Measurements from ENCODE around the gene STRADA. TPM values are rescaled to one million over a fixed set of nuclear protein-coding genes. Genes with fewer than 3 reads are reported as not detected.

STRADA gene
- total and polyA plus RNA-seq, 7 experiments from 2014 or later = 19.9 to 69.7 (median 54.0) TPM

DNA sequence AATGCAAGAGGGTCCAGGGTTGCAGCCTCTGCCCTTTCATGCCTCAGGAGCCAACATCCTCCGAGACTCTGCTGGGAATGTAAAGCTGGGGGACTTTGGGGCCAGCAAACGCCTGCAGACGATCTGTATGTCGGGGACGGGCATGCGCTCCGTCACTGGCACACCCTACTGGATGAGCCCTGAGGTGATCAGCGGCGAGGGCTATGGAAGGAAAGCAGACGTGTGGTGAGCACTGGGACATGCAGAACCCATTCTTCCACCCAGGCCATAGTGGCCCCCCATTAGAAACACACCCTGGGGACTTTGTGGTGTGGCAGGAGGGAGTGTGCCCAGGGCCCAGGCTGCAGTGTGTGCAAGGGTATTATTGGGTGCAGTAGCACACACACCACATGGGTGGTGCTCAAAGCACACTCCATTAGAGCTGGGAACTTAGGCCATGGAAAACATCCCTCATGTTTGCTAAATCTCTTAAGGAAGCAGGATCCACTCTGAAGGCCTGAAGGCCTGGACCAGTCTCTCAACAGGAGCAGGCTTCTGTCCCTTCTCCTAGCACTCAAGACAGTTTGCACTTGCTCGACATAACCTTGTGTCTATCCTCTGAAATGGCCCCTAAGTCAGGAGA is 49.3 kb downstream of the STRADA start:
- no peak for ATAC-seq
- peaks cover 35 to 56% (median 50%) of the 10 kb centered on the region in 7 donors for H3K4me1 Mint-ChIP-seq
- H3K27me3 Mint-ChIP-seq = no peaks in the 10 kb centered on the region
- DNase-seq = no peak
- Histone ChIP-seq H3K4me1 (ENCODE audit: control insufficient read depth in 2 of 2, insufficient read depth in 2 of 2, low read length in 2 of 2) (peaks cover 30 to 39% of the 10 kb centered on the region in 2 donors), H3K36me3 (ENCODE audit: control insufficient read depth in 2 of 3, insufficient read depth in 3 of 3, low read length in 3 of 3) (peaks cover 6 to 74% (median 22%) of the 10 kb centered on the region in 3 experiments), H3K9me3 (ENCODE audit: control insufficient read depth in 2 of 3, low read length in 3 of 3) (no peaks in the 10 kb centered on the region), H3K27ac (ENCODE audit: low read depth, low read length) (no peak overlapping the region), H3K4me3 (ENCODE audit: low read length) (no peak overlapping the region), H3K27me3 (ENCODE audit: control insufficient read depth in 2 of 2, insufficient read depth in 2 of 2, low read length in 2 of 2) (no peaks in the 10 kb centered on the region)
- intact Hi-C loops (cut with micrococcal nuclease) = no loop called here
- H3K4me3 Mint-ChIP-seq = peak overlapping the region in 4 of 10 donors; percentile 21 to 83 (median 46)
- POLR2A ChIA-PET = interaction anchor here (3.6 to 7.5 kb wide), 7 partner anchors 6 to 82 kb away, joined by 32 to 810 read pairs (median 82); partner anchors contain the start of genes CCDC47, DDX42 and MAP3K3
- H3K27ac Mint-ChIP-seq = peak overlapping the region; percentile 29 to 99 (median 84)
- peaks cover 0 to 5% (median 0%) of the 10 kb centered on the region in 11 donors for H3K9me3 Mint-ChIP-seq
- CTCF ChIA-PET = interaction anchor here (7.8 kb wide), 1 partner anchor 18 kb away, joined by 198 read pairs; no protein-coding TSS in a partner anchor
- peaks cover 3 to 39% (median 16%) of the 10 kb centered on the region in 5 donors for H3K36me3 Mint-ChIP-seq

DNA sequence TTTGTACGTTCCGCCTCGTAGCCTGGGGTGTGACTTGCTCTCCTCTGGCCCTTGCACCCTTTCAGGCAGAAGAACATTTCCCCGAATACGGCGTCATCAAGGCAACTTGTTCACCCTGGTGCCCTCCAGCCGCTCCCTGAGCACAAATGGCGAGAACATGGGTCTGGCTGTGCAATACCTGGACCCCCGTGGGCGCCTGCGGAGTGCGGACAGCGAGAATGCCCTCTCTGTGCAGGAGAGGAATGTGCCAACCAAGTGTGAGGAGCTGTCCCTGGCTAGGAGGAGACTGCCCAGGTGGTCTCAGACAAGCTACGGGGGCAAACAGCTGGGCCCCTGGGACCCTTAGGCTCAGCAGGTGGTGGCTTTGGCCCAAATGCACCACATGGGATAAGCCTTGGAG is 52.1 kb downstream of the STRADA start:
- Histone ChIP-seq H3K4me1 (ENCODE audit: control insufficient read depth in 2 of 2, insufficient read depth in 2 of 2, low read length in 2 of 2) (peaks cover 2 to 11% of the 10 kb centered on the region in 2 donors), H3K27ac (ENCODE audit: low read depth, low read length) (no peak overlapping the region), H3K4me3 (ENCODE audit: low read length) (no peak overlapping the region), H3K27me3 (ENCODE audit: control insufficient read depth in 2 of 2, insufficient read depth in 2 of 2, low read length in 2 of 2) (no peaks in the 10 kb centered on the region), H3K36me3 (ENCODE audit: control insufficient read depth in 2 of 3, insufficient read depth in 3 of 3, low read length in 3 of 3) (peaks cover 0 to 81% (median 20%) of the 10 kb centered on the region in 3 experiments), H3K9me3 (ENCODE audit: control insufficient read depth in 2 of 3, low read length in 3 of 3) (no peaks in the 10 kb centered on the region)
- Mint-ChIP-seq H3K27me3 (no peaks in the 10 kb centered on the region), H3K4me1 (peaks cover 8 to 28% (median 25%) of the 10 kb centered on the region in 7 donors), H3K36me3 (peaks cover 3 to 37% (median 14%) of the 10 kb centered on the region in 5 donors), H3K4me3 (no peak overlapping the region), H3K27ac (no peak overlapping the region), H3K9me3 (peaks cover 0 to 3% (median 0%) of the 10 kb centered on the region in 11 donors)
- CTCF ChIA-PET = no interaction called here
- intact Hi-C loops (cut with micrococcal nuclease) = no loop called here
- DNase-seq = no peak
- POLR2A ChIA-PET = interaction anchor here (0.6 to 1.9 kb wide), 2 partner anchors 9 to 331 kb away, joined by 5 read pairs; partner anchors contain the start of gene ICAM2
- ATAC-seq = no peak

DNA sequence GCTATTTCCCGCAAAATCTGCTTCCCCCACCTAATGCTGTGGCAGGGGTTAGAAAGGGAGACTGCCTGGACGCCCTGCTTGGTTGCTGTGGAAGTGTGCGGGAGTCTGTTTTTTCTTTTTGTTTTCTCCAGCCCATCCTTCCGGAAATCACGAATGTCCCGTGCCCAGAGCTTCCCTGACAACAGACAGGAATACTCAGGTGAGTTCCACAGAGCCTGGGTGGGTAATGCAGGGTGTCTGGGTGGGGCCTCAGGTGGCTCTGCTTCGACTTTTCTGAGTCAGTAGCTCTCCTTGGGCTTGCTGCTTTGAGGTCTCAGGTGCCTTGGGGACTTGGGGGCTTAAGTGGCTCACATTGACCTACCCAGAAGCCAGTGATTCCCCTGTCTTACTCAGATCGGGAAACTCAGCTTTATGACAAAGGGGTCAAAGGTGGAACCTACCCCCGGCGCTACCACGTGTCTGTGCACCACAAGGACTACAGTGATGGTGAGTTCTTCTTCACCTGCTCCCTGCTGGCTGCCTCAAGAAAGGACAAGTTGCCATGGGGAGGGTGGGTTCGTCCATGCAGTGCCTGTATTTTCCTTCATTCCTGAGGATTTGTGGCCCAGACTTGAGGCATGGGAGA is 53.1 kb downstream of the STRADA start:
- H3K27me3 ChIP-seq (ENCODE audit: control insufficient read depth in 2 of 2, insufficient read depth in 2 of 2, low read length in 2 of 2) = no peaks in the 10 kb centered on the region
- no peak for DNase-seq
- H3K27ac Mint-ChIP-seq = peak overlapping the region in 3 of 9 donors; percentile 10 to 28 (median 24)

DNA sequence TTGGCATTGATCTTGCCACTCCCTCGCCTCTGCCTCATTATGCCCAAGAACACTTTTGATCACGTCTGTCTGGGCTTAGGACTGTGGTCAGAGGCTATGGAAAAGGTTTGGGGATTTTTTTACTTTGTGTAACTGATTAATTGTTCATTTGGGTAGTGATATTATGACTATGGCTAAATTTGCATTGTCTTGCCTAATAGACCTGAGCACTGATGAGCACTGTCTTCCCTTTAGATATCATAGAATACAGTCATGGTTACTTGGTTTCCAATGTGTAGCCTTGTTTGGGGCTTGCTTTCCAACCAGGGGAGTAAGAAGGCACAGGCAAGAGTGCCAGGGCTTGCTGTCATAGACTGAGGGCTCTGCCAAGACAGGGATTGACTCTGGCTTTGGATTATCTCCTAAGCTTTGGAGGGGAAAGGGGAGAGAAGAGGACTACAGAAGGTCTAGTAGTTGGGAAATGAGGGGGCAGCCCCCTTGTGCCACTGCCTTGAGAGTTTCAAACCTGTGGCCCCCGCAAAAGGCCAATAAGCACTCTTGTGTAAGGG is 55.4 kb downstream of the STRADA start:
- ChIA-PET CTCF (interaction anchor here (2.5 kb wide), 1 partner anchor 25 kb away, joined by 10 read pairs; no protein-coding TSS in a partner anchor), POLR2A (interaction anchor here (0.7 to 4.8 kb wide), 3 partner anchors 10 to 21 kb away, joined by 3 to 39 read pairs (median 3); no protein-coding TSS in a partner anchor)
- Histone ChIP-seq H3K36me3 (ENCODE audit: control insufficient read depth in 2 of 3, insufficient read depth in 3 of 3, low read length in 3 of 3) (peaks cover 13 to 77% (median 17%) of the 10 kb centered on the region in 3 experiments), H3K27me3 (ENCODE audit: control insufficient read depth in 2 of 2, insufficient read depth in 2 of 2, low read length in 2 of 2) (no peaks in the 10 kb centered on the region), H3K4me3 (ENCODE audit: low read length) (no peak overlapping the region), H3K4me1 (ENCODE audit: control insufficient read depth in 2 of 2, insufficient read depth in 2 of 2, low read length in 2 of 2) (no peaks in the 10 kb centered on the region), H3K27ac (ENCODE audit: low read depth, low read length) (no peak overlapping the region), H3K9me3 (ENCODE audit: control insufficient read depth in 2 of 3, low read length in 3 of 3) (no peaks in the 10 kb centered on the region)
- ATAC-seq = no peak
- DNase-seq = no peak
- intact Hi-C loops (cut with micrococcal nuclease) = no loop called here
- H3K4me3 Mint-ChIP-seq = no peak overlapping the region
- H3K36me3 Mint-ChIP-seq = peaks cover 7 to 44% (median 16%) of the 10 kb centered on the region in 5 donors
- H3K9me3 Mint-ChIP-seq = peaks cover 0 to 2% (median 0%) of the 10 kb centered on the region in 11 donors
- H3K27ac Mint-ChIP-seq = peak overlapping the region in 8 of 9 donors; percentile 3 to 85 (median 59)
- H3K4me1 Mint-ChIP-seq = peaks cover 0 to 9% (median 5%) of the 10 kb centered on the region in 7 donors
- no peaks in the 10 kb centered on the region for H3K27me3 Mint-ChIP-seq

More for the DNA sequence above, 53.1 kb downstream of the STRADA start:
- Mint-ChIP-seq H3K36me3 (peaks cover 3 to 42% (median 18%) of the 10 kb centered on the region in 5 donors), H3K4me1 (peaks cover 3 to 21% (median 17%) of the 10 kb centered on the region in 7 donors), H3K4me3 (no peak overlapping the region), H3K9me3 (peaks cover 0 to 3% (median 0%) of the 10 kb centered on the region in 11 donors), H3K27me3 (no peaks in the 10 kb centered on the region)
- POLR2A ChIA-PET = interaction anchor here (0.6 to 4.8 kb wide), 4 partner anchors 7 to 88 kb away, joined by 3 to 39 read pairs (median 3); no protein-coding TSS in a partner anchor
- H3K27ac ChIP-seq (ENCODE audit: low read depth, low read length) = no peak overlapping the region
- no peak for ATAC-seq
- intact Hi-C loops (cut with micrococcal nuclease) = no loop called here
- no peak overlapping the region for H3K4me3 ChIP-seq (ENCODE audit: low read length)
- CTCF ChIA-PET = no interaction called here
- H3K4me1 ChIP-seq (ENCODE audit: control insufficient read depth in 2 of 2, insufficient read depth in 2 of 2, low read length in 2 of 2) = peaks cover 0 to 1% of the 10 kb centered on the region in 2 donors
- no peaks in the 10 kb centered on the region for H3K9me3 ChIP-seq (ENCODE audit: control insufficient read depth in 2 of 3, low read length in 3 of 3)
- peaks cover 3 to 71% (median 18%) of the 10 kb centered on the region in 3 experiments for H3K36me3 ChIP-seq (ENCODE audit: control insufficient read depth in 2 of 3, insufficient read depth in 3 of 3, low read length in 3 of 3)

DNA sequence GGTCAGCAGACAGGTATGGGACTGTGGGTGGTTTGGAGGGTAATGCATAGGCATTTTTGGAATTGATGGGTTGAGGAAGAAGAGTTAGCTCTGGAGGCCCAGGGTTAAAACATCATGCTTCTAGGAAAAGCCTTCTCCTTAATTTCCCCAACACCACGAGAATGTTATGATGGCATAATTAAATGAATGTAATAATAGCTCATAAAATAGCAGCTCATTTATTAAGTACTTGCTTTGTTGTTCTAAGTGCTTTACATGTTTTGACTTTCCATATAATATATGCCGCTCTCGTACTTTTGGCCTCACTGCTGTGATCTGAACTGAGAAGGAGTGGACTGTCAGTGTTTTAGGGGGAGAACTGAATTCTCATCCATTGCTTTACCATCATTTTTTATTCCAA is 56.0 kb downstream of the STRADA start:
- H3K27ac Mint-ChIP-seq = peak overlapping the region in 5 of 9 donors; percentile 3 to 59 (median 31)
- CTCF ChIA-PET = interaction anchor here (2.5 kb wide), 1 partner anchor 26 kb away, joined by 10 read pairs; no protein-coding TSS in a partner anchor
- POLR2A ChIA-PET = interaction anchor here (0.7 to 4.8 kb wide), 3 partner anchors 10 to 22 kb away, joined by 3 to 39 read pairs (median 3); no protein-coding TSS in a partner anchor

DNA sequence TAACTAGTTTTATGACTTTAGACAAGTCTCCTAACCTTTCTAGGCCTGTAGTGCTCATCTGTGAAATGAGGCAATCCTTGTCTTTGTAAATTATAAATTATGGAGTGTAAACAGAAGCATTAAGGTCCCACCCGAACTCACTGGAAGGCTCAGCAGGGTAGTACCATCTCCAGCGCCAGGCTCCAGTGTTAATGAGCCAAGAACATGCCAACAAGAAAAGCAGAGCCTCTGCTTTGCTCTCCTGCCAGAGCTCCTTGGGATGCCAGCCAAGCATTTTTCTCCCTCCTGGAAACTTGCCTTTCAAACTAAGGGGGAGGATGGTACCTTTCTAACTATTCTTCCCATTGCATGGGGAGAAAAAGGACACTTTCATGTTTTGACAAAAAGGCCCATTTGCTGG is 56.6 kb downstream of the STRADA start:
- Histone ChIP-seq H3K4me3 (ENCODE audit: low read length) (no peak overlapping the region), H3K36me3 (ENCODE audit: control insufficient read depth in 2 of 3, insufficient read depth in 3 of 3, low read length in 3 of 3) (peaks cover 10 to 73% (median 13%) of the 10 kb centered on the region in 3 experiments), H3K27me3 (ENCODE audit: control insufficient read depth in 2 of 2, insufficient read depth in 2 of 2, low read length in 2 of 2) (no peaks in the 10 kb centered on the region), H3K4me1 (ENCODE audit: control insufficient read depth in 2 of 2, insufficient read depth in 2 of 2, low read length in 2 of 2) (no peaks in the 10 kb centered on the region), H3K9me3 (ENCODE audit: control insufficient read depth in 2 of 3, low read length in 3 of 3) (no peaks in the 10 kb centered on the region), H3K27ac (ENCODE audit: low read depth, low read length) (no peak overlapping the region)
- no peak for DNase-seq
- no peak for ATAC-seq
- POLR2A ChIA-PET = interaction anchor here (0.8 to 4.8 kb wide), 3 partner anchors 11 to 26 kb away, joined by 3 to 39 read pairs (median 3); no protein-coding TSS in a partner anchor
- H3K4me3 Mint-ChIP-seq = no peak overlapping the region
- peaks cover 0 to 9% (median 3%) of the 10 kb centered on the region in 7 donors for H3K4me1 Mint-ChIP-seq
- no peaks in the 10 kb centered on the region for H3K27me3 Mint-ChIP-seq
- H3K36me3 Mint-ChIP-seq = peaks cover 7 to 36% (median 16%) of the 10 kb centered on the region in 5 donors
- CTCF ChIA-PET = interaction anchor here (2.5 kb wide), 1 partner anchor 26 kb away, joined by 10 read pairs; no protein-coding TSS in a partner anchor
- peak overlapping the region in 2 of 9 donors; percentile 3 to 19 for H3K27ac Mint-ChIP-seq
- intact Hi-C loops (cut with micrococcal nuclease) = no loop called here
- no peaks in the 10 kb centered on the region for H3K9me3 Mint-ChIP-seq

More for the DNA sequence above, 56.0 kb downstream of the STRADA start:
- H3K4me1 ChIP-seq (ENCODE audit: control insufficient read depth in 2 of 2, insufficient read depth in 2 of 2, low read length in 2 of 2) = no peaks in the 10 kb centered on the region
- intact Hi-C loops (cut with micrococcal nuclease) = no loop called here
- H3K9me3 ChIP-seq (ENCODE audit: control insufficient read depth in 2 of 3, low read length in 3 of 3) = no peaks in the 10 kb centered on the region
- no peak overlapping the region for H3K4me3 ChIP-seq (ENCODE audit: low read length)
- H3K27ac ChIP-seq (ENCODE audit: low read depth, low read length) = no peak overlapping the region
- no peaks in the 10 kb centered on the region for H3K27me3 Mint-ChIP-seq
- DNase-seq (no peak), ATAC-seq (no peak)
- H3K27me3 ChIP-seq (ENCODE audit: control insufficient read depth in 2 of 2, insufficient read depth in 2 of 2, low read length in 2 of 2) = no peaks in the 10 kb centered on the region
- peaks cover 7 to 38% (median 16%) of the 10 kb centered on the region in 5 donors for H3K36me3 Mint-ChIP-seq
- peaks cover 13 to 75% (median 16%) of the 10 kb centered on the region in 3 experiments for H3K36me3 ChIP-seq (ENCODE audit: control insufficient read depth in 2 of 3, insufficient read depth in 3 of 3, low read length in 3 of 3)
- H3K4me1 Mint-ChIP-seq = peaks cover 0 to 7% (median 0%) of the 10 kb centered on the region in 7 donors
- H3K4me3 Mint-ChIP-seq = no peak overlapping the region
- no peaks in the 10 kb centered on the region for H3K9me3 Mint-ChIP-seq
